ENCODE measurements around the gene CRISPLD2. TPM values are rescaled to one million over a fixed set of nuclear protein-coding genes. Genes with fewer than 3 reads are reported as not detected.

CRISPLD2 gene
- total RNA-seq, 1 donor, result 0.99 TPM

DNA sequence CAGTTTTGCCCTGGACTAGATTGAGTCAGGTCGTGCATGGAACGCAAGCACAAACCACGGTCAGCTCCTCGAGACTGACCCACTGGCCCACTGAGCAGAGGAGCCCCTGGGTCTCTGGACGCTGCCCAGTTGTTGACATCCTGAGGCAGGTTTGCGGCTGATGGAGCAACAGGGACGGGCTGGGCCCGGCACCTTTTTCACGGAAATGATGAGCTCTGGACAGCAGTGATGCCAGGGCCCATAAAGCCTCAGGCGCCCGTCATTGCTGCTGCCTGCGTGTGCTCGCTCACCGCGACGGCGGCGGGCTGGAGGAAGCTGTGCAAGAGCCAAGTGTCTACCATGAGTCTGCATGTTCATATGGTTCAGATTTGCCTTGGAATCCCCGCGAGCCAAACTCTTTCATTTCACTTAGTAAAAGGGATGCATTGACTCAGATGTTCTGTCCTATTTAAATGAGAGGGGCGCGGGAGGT, 30.8 kb upstream of the CRISPLD2 start:
- no peak for DNase-seq (ENCODE audit: low read depth)
- H3K4me3 ChIP-seq (ENCODE audit: low read depth, low read length), result no peak overlapping the region
- TF ChIP-seq, protein P1, sequence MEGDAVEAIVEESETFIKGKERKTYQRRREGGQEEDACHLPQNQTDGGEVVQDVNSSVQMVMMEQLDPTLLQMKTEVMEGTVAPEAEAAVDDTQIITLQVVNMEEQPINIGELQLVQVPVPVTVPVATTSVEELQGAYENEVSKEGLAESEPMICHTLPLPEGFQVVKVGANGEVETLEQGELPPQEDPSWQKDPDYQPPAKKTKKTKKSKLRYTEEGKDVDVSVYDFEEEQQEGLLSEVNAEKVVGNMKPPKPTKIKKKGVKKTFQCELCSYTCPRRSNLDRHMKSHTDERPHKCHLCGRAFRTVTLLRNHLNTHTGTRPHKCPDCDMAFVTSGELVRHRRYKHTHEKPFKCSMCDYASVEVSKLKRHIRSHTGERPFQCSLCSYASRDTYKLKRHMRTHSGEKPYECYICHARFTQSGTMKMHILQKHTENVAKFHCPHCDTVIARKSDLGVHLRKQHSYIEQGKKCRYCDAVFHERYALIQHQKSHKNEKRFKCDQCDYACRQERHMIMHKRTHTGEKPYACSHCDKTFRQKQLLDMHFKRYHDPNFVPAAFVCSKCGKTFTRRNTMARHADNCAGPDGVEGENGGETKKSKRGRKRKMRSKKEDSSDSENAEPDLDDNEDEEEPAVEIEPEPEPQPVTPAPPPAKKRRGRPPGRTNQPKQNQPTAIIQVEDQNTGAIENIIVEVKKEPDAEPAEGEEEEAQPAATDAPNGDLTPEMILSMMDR (IDR thresholded peaks at IDR 0.05; ENCODE audit: insufficient read depth, low read length), result no peak

DNA sequence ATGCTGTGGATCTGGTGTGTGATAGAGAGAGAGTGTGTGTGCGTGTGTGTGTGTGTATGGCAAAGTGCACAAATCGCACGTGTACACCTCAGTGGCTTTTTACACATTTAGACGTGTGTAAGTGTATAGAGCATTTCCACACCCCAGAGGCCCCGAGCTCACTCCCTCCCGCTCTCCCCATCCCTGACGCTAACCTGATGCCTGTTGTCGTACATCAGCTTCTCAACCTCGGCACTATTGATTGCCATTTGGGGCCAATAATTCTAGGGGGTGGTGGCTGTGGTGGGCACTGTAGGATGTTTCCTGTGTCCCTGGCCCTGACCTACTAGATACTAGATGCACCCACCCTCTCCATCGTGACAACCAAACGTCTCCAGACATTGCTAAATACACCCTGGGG, 30.4 kb upstream of the CRISPLD2 start:
- DNase-seq (ENCODE audit: low read depth), result no peak
- H3K4me3 ChIP-seq (ENCODE audit: low read depth, low read length), result no peak overlapping the region
- TF ChIP-seq, protein P1 (IDR thresholded peaks at IDR 0.05; ENCODE audit: insufficient read depth, low read length), result no peak

DNA sequence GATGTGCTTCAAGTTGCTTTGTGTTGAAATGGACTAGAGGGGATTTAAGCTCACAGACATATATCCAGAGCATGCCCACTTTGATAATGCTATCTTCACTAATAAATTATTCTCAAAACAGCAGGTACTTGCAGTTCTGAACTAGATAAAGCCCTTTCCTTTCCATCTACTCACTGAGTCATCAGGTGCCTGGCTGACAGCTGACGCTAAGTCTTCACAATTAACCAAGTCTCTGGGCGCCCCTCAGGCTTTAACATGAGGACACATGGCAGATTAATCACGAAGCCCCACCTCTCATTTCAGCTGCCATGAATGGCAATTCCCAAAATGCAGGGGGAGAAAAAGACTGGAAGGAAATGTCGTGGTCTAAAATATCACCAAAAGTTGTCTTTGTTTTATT, 29.5 kb upstream of the CRISPLD2 start:
- H3K4me3 ChIP-seq (ENCODE audit: low read depth, low read length), result no peak overlapping the region
- TF ChIP-seq, protein P1 (IDR thresholded peaks at IDR 0.05; ENCODE audit: insufficient read depth, low read length), result no peak
- no peak for DNase-seq (ENCODE audit: low read depth)

DNA sequence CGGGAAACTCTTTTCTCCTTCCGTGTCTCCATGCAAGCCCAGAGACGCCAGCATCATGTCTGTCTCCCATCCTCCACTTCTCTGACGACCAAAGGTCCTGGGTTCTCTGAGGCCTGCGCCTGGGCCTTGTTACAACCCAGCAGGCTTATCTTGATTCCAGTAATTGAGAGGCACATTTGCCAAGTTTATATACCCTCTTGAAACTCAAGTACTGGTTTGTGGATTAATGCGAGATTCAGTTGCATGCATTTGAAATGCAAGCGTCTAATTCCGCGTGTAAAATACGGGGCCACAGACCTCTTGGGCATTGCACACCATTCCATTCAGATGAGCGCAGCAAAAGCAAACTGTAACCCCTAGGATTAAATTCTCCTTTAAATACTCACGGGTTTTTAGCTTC, 28.7 kb upstream of the CRISPLD2 start:
- DNase-seq (ENCODE audit: low read depth), result peak; percentile 74
- TF ChIP-seq, protein P1 (IDR thresholded peaks at IDR 0.05; ENCODE audit: insufficient read depth, low read length), result no peak

DNA sequence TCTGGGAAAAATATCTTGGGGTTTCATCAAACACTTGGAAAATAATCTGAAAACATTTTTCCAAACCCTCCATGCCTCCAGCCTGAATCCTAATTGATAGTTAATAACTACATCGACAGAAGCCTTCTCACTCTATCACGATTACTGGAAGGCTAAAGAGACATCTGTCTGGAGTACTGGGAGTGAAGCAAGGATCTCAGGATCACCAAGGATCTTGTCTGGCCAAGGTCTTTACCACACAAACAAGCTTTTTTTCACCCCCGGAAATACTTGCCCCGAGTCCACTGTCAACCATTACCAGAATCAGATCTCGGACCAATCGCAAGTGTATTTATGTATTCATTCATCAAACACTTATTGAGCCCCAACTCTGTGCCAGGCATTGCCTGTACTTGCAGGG, 28.3 kb upstream of the CRISPLD2 start:
- no peak for DNase-seq (ENCODE audit: low read depth)
- TF ChIP-seq, protein P1 (IDR thresholded peaks at IDR 0.05; ENCODE audit: insufficient read depth, low read length), result no peak

More for the DNA sequence above, 28.7 kb upstream of the CRISPLD2 start:
- H3K4me3 ChIP-seq (ENCODE audit: low read depth, low read length), result no peak overlapping the region

DNA sequence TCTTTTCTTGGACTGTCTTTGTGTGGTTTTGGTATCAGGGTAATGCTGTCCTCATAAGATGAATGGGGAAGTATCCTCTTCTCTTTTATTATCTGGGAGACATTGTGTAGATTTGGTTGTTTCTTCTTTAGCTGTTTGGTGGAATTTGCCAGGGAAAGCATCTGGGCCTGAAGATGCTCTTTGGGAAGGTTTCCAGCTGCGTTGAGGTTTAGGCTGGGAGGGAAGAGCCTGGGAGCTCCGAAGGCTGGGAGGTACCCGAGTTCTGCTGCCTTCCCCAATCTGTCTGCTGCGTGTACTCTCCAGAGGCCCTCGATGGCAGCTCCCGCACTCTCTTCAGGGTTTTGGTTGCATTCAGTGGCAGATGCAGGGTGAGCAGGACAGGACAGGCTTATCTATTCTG, 25.6 kb upstream of the CRISPLD2 start:
- TF ChIP-seq, protein P1 (IDR thresholded peaks at IDR 0.05; ENCODE audit: insufficient read depth, low read length), result no peak
- DNase-seq (ENCODE audit: low read depth), result peak; percentile 12
- no peak overlapping the region for H3K4me3 ChIP-seq (ENCODE audit: low read depth, low read length)

More for the DNA sequence above, 28.3 kb upstream of the CRISPLD2 start:
- no peak overlapping the region for H3K4me3 ChIP-seq (ENCODE audit: low read depth, low read length)

DNA sequence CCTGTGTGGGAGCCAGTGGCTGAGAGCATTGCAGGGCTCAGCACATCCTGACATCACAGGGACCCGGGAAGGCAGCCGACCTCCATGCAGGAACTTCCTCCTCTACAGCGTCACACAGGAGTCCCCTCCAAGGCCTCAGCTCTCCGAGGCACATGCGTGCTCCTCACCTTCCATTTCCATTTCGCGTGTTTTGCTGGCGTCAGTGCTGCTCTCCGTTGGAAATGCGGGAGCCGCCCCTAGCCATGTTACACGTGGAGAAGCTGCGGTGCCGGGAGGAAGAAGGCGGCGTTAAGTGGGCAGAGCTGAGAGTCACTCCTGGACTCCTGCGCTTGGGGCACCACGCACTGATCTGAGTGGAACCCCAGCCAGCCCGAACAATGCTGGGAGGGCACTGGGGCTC, 25.2 kb upstream of the CRISPLD2 start:
- TF ChIP-seq, protein P1 (IDR thresholded peaks at IDR 0.05; ENCODE audit: insufficient read depth, low read length), result no peak
- no peak overlapping the region for H3K4me3 ChIP-seq (ENCODE audit: low read depth, low read length)
- DNase-seq (ENCODE audit: low read depth), result no peak
